Measurements from ENCODE around the gene ARHGEF7.

- no peak for TF ChIP-seq CTCF (conservative IDR thresholded peaks at IDR 0.05)
- TF ChIP-seq ZFX (IDR thresholded peaks at IDR 0.05) = no peak
Measured at GRCh38 chr13:111243981-111244380, 128.9 kb downstream of the ARHGEF7 start.

Data from C4-2B (cell line).